Measurements from ENCODE around the gene IGFBP6. TPM values are rescaled to one million over a fixed set of nuclear protein-coding genes. Genes with fewer than 3 reads are reported as not detected.

Gene IGFBP6
- total RNA-seq, 2 experiments from 2014 or later, result 2.0 to 2.3 TPM

- ATAC-seq (ENCODE audit: low read depth), result no peak
- Mint-ChIP-seq H3K27me3 (peaks cover 16% of the 10 kb centered on the region), H3K9me3 (peaks cover 5% of the 10 kb centered on the region), H3K4me3 (no peak overlapping the region), H3K4me1 (no peaks in the 10 kb centered on the region), H3K36me3 (peaks cover 5% of the 10 kb centered on the region), H3K27ac (no peak overlapping the region)
- no peak for DNase-seq
- POLR2A ChIA-PET, result no interaction called here
Measured at GRCh38 chr12:53143355-53143754, 45.9 kb downstream of the IGFBP6 start.

- H3K27ac Mint-ChIP-seq, result no peak overlapping the region
- no peaks in the 10 kb centered on the region for H3K9me3 Mint-ChIP-seq
- peaks cover 2% of the 10 kb centered on the region for H3K4me1 Mint-ChIP-seq
- DNase-seq, result no peak
- no peak overlapping the region for H3K4me3 Mint-ChIP-seq
- POLR2A ChIA-PET, result no interaction called here
- no peaks in the 10 kb centered on the region for H3K36me3 Mint-ChIP-seq
- ATAC-seq (ENCODE audit: low read depth), result no peak
- H3K27me3 Mint-ChIP-seq, result peaks cover 9% of the 10 kb centered on the region
Measured at GRCh38 chr12:53145383-53146260, 48.2 kb downstream of the IGFBP6 start.

DNA sequence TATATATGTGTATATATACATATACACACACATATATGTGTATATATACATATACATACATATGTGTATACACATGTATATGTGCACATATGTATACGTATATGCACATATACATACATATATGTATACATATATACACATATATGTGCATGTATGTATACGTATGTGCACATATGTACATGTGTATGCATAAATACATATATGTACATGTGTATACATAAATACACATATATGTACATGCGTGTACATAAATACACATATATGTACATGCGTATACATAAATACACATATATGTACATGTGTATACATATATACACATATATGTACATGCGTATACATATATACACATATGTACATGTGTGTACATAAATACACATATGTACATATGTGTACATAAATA, 49.7 kb downstream of the IGFBP6 start:
- POLR2A ChIA-PET, result no interaction called here
- H3K9me3 Mint-ChIP-seq, result no peaks in the 10 kb centered on the region
- H3K4me1 Mint-ChIP-seq, result peaks cover 2% of the 10 kb centered on the region
- no peak overlapping the region for H3K27ac Mint-ChIP-seq
- DNase-seq (no peak), ATAC-seq (ENCODE audit: low read depth) (no peak)
- H3K36me3 Mint-ChIP-seq, result no peaks in the 10 kb centered on the region
- H3K27me3 Mint-ChIP-seq, result peaks cover 9% of the 10 kb centered on the region
- H3K4me3 Mint-ChIP-seq, result no peak overlapping the region

DNA sequence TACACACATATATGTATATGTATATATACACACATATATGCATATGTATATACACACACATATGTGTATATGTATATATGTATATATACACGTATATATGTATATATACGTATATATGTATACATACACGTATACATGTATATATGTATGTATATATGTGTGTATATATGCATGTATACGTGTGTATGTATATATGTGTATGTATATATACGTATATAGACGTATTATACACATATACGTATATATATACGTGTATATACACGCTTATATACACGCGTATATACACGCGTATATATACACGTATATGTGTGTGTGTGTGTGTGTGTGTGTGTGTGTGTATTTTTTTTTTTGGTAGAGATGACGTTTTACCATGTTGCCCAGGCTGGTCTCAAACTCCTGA, 50.2 kb downstream of the IGFBP6 start:
- POLR2A ChIA-PET, result no interaction called here
- Mint-ChIP-seq H3K27ac (no peak overlapping the region), H3K27me3 (peaks cover 9% of the 10 kb centered on the region), H3K9me3 (no peaks in the 10 kb centered on the region), H3K4me1 (peaks cover 2% of the 10 kb centered on the region), H3K4me3 (no peak overlapping the region), H3K36me3 (no peaks in the 10 kb centered on the region)
- ATAC-seq (ENCODE audit: low read depth) (no peak), DNase-seq (no peak)

DNA sequence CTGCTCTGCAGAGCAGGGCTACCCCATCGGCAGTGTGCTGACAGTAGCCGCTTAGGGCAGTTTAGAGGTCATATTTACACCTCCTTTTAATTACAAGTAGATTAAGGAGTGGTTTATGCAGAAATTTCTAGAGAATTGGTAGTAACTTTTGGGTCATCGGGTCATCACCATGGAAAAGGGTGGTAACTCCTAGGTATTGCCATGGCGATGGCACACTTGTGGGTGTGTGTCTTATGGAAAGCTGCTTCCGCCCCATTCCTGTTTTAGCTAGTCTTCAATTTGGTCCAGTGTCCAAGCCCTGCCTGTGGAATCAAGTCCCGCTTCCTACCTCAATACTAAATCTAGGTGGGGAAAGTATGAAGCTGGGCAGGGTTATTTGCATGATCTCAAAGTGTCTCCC, 53.6 kb downstream of the IGFBP6 start:
- Mint-ChIP-seq H3K27me3 (peaks cover 4% of the 10 kb centered on the region), H3K27ac (no peak overlapping the region), H3K9me3 (no peaks in the 10 kb centered on the region), H3K4me1 (peaks cover 2% of the 10 kb centered on the region), H3K4me3 (no peak overlapping the region), H3K36me3 (no peaks in the 10 kb centered on the region)
- POLR2A ChIA-PET, result interaction anchor here (0.7 kb wide), 1 partner anchor 129 kb away, joined by 3 read pairs; no protein-coding TSS in a partner anchor
- DNase-seq (no peak), ATAC-seq (ENCODE audit: low read depth) (no peak)

Small RNA genes within 50 kb of the gene (microRNA-seq; reads per million reads assigned to microRNA genes)
- not detected for gene MIR6757

Other genes starting within 250 kb of the IGFBP6 start
- not detected for gene KRT78, start 248.7 kb upstream of the IGFBP6 start, total RNA-seq
- gene KRT8, start 192.6 kb upstream of the IGFBP6 start, total RNA-seq, result under 1 TPM in 1 of 2 experiments, not detected in 1; 0.20 TPM
- 1 to 10 TPM; 2.4 to 2.8 TPM for gene KRT18, start 148.5 kb upstream of the IGFBP6 start, total RNA-seq
- gene EIF4B, start 91.2 kb upstream of the IGFBP6 start, total RNA-seq, result 100 to 1,000 TPM; 439 to 448 TPM
- gene TNS2, start 47.6 kb upstream of the IGFBP6 start, total RNA-seq, result 1 to 10 TPM; 1.9 to 3.0 TPM
- 10 to 100 TPM; 34.4 to 37.8 TPM for gene SPRYD3, start 18.3 kb upstream of the IGFBP6 start, total RNA-seq
- gene SOAT2, start 5.8 kb downstream of the IGFBP6 start, total RNA-seq, result 10 to 100 TPM in 1 of 2 experiments, 1 to 10 TPM in 1; 9.8 to 10.4 TPM
- gene ZNF740, start 83.1 kb downstream of the IGFBP6 start, total RNA-seq, result 10 to 100 TPM; 53.6 to 60.2 TPM
- 10 to 100 TPM; 28.1 to 38.3 TPM for gene CSAD, start 83.3 kb downstream of the IGFBP6 start, total RNA-seq
- 100 to 1,000 TPM; 415 to 420 TPM for gene ITGB7, start 109.6 kb downstream of the IGFBP6 start, total RNA-seq
- 10 to 100 TPM; 38.1 to 40.3 TPM for gene RARG, start 134.5 kb downstream of the IGFBP6 start, total RNA-seq
- gene ESPL1, start 170.6 kb downstream of the IGFBP6 start, total RNA-seq, result 10 to 100 TPM; 90.5 to 91.0 TPM
- 100 to 1,000 TPM; 388 to 425 TPM for gene PFDN5, start 197.9 kb downstream of the IGFBP6 start, total RNA-seq
- gene MYG1, start 202.0 kb downstream of the IGFBP6 start, total RNA-seq, result 10 to 100 TPM; 44.8 to 51.2 TPM
- gene AAAS, start 223.9 kb downstream of the IGFBP6 start, total RNA-seq, result 10 to 100 TPM; 65.0 to 67.0 TPM
- gene SP7, start 238.7 kb downstream of the IGFBP6 start, total RNA-seq, result not detected